HG03135 (cell line): ENCODE data around the gene AP4S1.
"Not testable (repeated sequence)": the region's sequence is repeated elsewhere in the genome, so short reads cannot be mapped to it uniquely, and the experiment has no call there.

Experiments
- ATAC-seq: cut with Tn5 transposase; IDR thresholded peaks from one replicate; pipeline ENCODE4 v1.9.1; 2021; ENCODE audit warnings: mild to moderate bottlenecking, moderate library complexity; ENCODE audit not compliant: unreplicated experiment

Gene AP4S1

GRCh38 chr14:31038521-31039166 is 13.2 kb downstream of the AP4S1 start:
- no peak for ATAC-seq

GRCh38 chr14:31042300-31042699 is 16.9 kb downstream of the AP4S1 start:
- no peak for ATAC-seq

GRCh38 chr14:31042893-31043292 is 17.4 kb downstream of the AP4S1 start:
- ATAC-seq: not testable (repeated sequence)

- no peak for ATAC-seq
These were observed 17.9 kb downstream of the AP4S1 start for GRCh38 chr14:31043379-31043778.

- no peak for ATAC-seq
These were observed 20.1 kb downstream of the AP4S1 start for GRCh38 chr14:31045501-31046080.

- ATAC-seq: no peak
These were observed 22.1 kb downstream of the AP4S1 start for GRCh38 chr14:31047503-31047902.

- ATAC-seq: no peak
These were observed 25.6 kb downstream of the AP4S1 start for GRCh38 chr14:31051023-31051422.

GRCh38 chr14:31051511-31051910 is 26.1 kb downstream of the AP4S1 start:
- no peak for ATAC-seq

GRCh38 chr14:31052905-31053586 is 27.6 kb downstream of the AP4S1 start:
- ATAC-seq: not testable (repeated sequence)

- no peak for ATAC-seq
These were observed 31.6 kb downstream of the AP4S1 start for GRCh38 chr14:31057035-31057434.

- no peak for ATAC-seq
These were observed 32.4 kb downstream of the AP4S1 start for GRCh38 chr14:31057701-31058364.

- no peak for ATAC-seq
These were observed 33.9 kb downstream of the AP4S1 start for GRCh38 chr14:31059152-31059924.

- no peak for ATAC-seq
These were observed 34.9 kb downstream of the AP4S1 start for GRCh38 chr14:31060253-31060875.

GRCh38 chr14:31062908-31063307 is 37.5 kb downstream of the AP4S1 start:
- not testable (repeated sequence) for ATAC-seq

GRCh38 chr14:31068235-31068634 is 42.8 kb downstream of the AP4S1 start:
- peak; percentile 55 for ATAC-seq

- no peak for ATAC-seq
These were observed 43.9 kb downstream of the AP4S1 start for GRCh38 chr14:31069343-31069742.

GRCh38 chr14:31070431-31070830 is 45.0 kb downstream of the AP4S1 start:
- no peak for ATAC-seq

- no peak for ATAC-seq
These were observed 45.7 kb downstream of the AP4S1 start for GRCh38 chr14:31071151-31071550.

GRCh38 chr14:31075144-31075543 is 49.7 kb downstream of the AP4S1 start:
- no peak for ATAC-seq

- ATAC-seq: no peak
These were observed 53.3 kb downstream of the AP4S1 start for GRCh38 chr14:31078766-31079165.

GRCh38 chr14:31080056-31080455 is 54.6 kb downstream of the AP4S1 start:
- ATAC-seq: no peak
